Endothelial cell of umbilical vein (primary cell): Measurements from ENCODE around the gene FAM81A. TPM values are rescaled to one million over a fixed set of nuclear protein-coding genes. Genes with fewer than 3 reads are reported as not detected.

ENCODE experiments used
- BruUV-seq: library from RNA; stranded (reverse); fragments of 400-500 nt; replicated peaks from 2 replicates; lab custom pipeline; 2021; lab: Mats Ljungman, UMichigan
- CTCF ChIA-PET: fragments of 300-600, 350-600 bp; sonication (Branson Sonifier 250); formaldehyde crosslinking; loops from one replicate; lab custom pipeline; 2021; ENCODE audit warnings: antibody characterized with exemption, inconsistent platforms; lab: Charles Lee
- POLR2A ChIA-PET: fragments of 300-600, 350-600 bp; sonication (Branson Sonifier 250); formaldehyde crosslinking; loops from one replicate; lab custom pipeline; 2021; ENCODE audit warnings: antibody characterized with exemption, inconsistent platforms; lab: Charles Lee
- DNase-seq: peaks from one replicate; pipeline ENCODE4 v3.0.0-alpha.2; 2011; ENCODE audit warnings: low read depth, low spot score
- FAIRE-seq: peaks from 2 replicates; lab custom pipeline; 2011; peaks lifted over from hg19 to GRCh38; lab: Jason Lieb, UNC
- H2AFZ ChIP-seq: 2 replicates; pipeline ENCODE4 v1.6.0; 2012; ENCODE audit warnings: low read depth, low read length, control low read depth, inconsistent platforms
- H3K27ac ChIP-seq: 2 replicates; pipeline ENCODE4 v1.5.1; 2011; ENCODE audit warnings: low read depth, mild to moderate bottlenecking, control low read depth, low read length, moderate library complexity; ENCODE audit not compliant: insufficient read depth
- H3K27me3 ChIP-seq, 2 experiments: 2 replicates each; pipeline versions ENCODE4 v1.6.0 to v1.6.1; 2011; ENCODE audit warnings: low read length in 2 of 2, mixed read lengths in 1 of 2; ENCODE audit not compliant: control insufficient read depth in 2 of 2, insufficient read depth in 2 of 2
- H3K36me3 ChIP-seq, 2 experiments: 2 replicates in 1 of 2; 3 replicates in 1 of 2; pipeline ENCODE4 v1.5.1; 2011; ENCODE audit warnings: low read length in 2 of 2, mild to moderate bottlenecking in 1 of 2, moderate library complexity in 1 of 2; ENCODE audit not compliant: control insufficient read depth in 2 of 2, insufficient read depth in 2 of 2; ENCODE audit errors: extremely low read depth in 1 of 2
- H3K4me1 ChIP-seq: 3 replicates; pipeline ENCODE4 v1.5.1; 2011; ENCODE audit warnings: mild to moderate bottlenecking, low read length; ENCODE audit not compliant: control insufficient read depth, insufficient read depth; ENCODE audit errors: extremely low read depth
- H3K4me2 ChIP-seq: 2 replicates; pipeline ENCODE4 v1.6.1; 2011; ENCODE audit warnings: low read length, control low read depth, mixed read lengths; ENCODE audit not compliant: insufficient read depth
- H3K4me3 ChIP-seq, 3 experiments: fragments of 200-600 bp in 1 of 3; sonication (generic), shearing (Covaris generic) in 1 of 3; replicated peaks in 1 of 3; 2 replicates each; pipeline ENCODE4 v1.5.1; 2011 to 2016; ENCODE audit warnings: control low read depth in 3 of 3, low read length in 3 of 3, mild to moderate bottlenecking in 2 of 3, inconsistent platforms in 1 of 3, low read depth in 1 of 3, moderate library complexity in 1 of 3; ENCODE audit not compliant: insufficient read depth in 1 of 3
- H3K79me2 ChIP-seq: 2 replicates; pipeline ENCODE4 v1.6.0; 2012; ENCODE audit warnings: low read length, inconsistent platforms; ENCODE audit not compliant: control insufficient read depth, insufficient read depth
- H3K9ac ChIP-seq: replicated peaks from 2 replicates; pipeline ENCODE3; 2011; ENCODE audit warnings: low read length, control low read depth; ENCODE audit not compliant: insufficient read depth; ENCODE audit errors: extremely low read depth
- H3K9me1 ChIP-seq: replicated peaks from 3 replicates; pipeline ENCODE4 v1.6.0; 2011; ENCODE audit warnings: mild to moderate bottlenecking, low read length; ENCODE audit not compliant: control insufficient read depth, insufficient read depth; ENCODE audit errors: extremely low read depth
- H3K9me3 ChIP-seq: replicated peaks from 2 replicates; pipeline ENCODE4 v1.5.1; 2012; ENCODE audit warnings: low read length, inconsistent platforms; ENCODE audit not compliant: control insufficient read depth, insufficient read depth
- H4K20me1 ChIP-seq: replicated peaks from 2 replicates; pipeline ENCODE3; 2011; ENCODE audit warnings: mild to moderate bottlenecking, low read length; ENCODE audit not compliant: control insufficient read depth, insufficient read depth; ENCODE audit errors: extremely low read depth
- EZH2 ChIP-seq: IDR thresholded peaks from 2 replicates; pipeline ENCODE4 v1.6.1; 2012; ENCODE audit warnings: borderline replicate concordance, low read depth, mild to moderate bottlenecking, moderate library complexity, low read length, inconsistent platforms; ENCODE audit not compliant: severe bottlenecking
- FOS ChIP-seq: IDR thresholded peaks from 2 replicates; pipeline ENCODE4 v1.6.1; 2011; ENCODE audit warnings: mild to moderate bottlenecking, low read length, moderate library complexity, borderline replicate concordance; ENCODE audit not compliant: insufficient read depth
- GATA2 ChIP-seq: IDR thresholded peaks from 2 replicates; pipeline ENCODE4 v1.7.0; 2011; ENCODE audit warnings: low read depth, mild to moderate bottlenecking, moderate library complexity, mixed read lengths, low read length; ENCODE audit not compliant: insufficient read length, insufficient read depth
- JUN ChIP-seq: IDR thresholded peaks from 2 replicates; pipeline ENCODE4 v1.6.1; 2011; ENCODE audit warnings: borderline replicate concordance, low read depth; ENCODE audit not compliant: insufficient read length, insufficient read depth
- MYC ChIP-seq: IDR thresholded peaks from one replicate; pipeline ENCODE4 v1.6.1; 2011; ENCODE audit warnings: mild to moderate bottlenecking, low read depth, low read length
- POLR2A ChIP-seq: IDR thresholded peaks from 2 replicates; pipeline ENCODE4 v1.6.1; 2012; ENCODE audit warnings: low read depth, mild to moderate bottlenecking, control low read depth, low read length
- POLR2AphosphoS5 ChIP-seq: IDR thresholded peaks from 2 replicates; pipeline ENCODE4 v1.6.1; 2012; ENCODE audit warnings: low read depth, mild to moderate bottlenecking, control low read depth, low read length, moderate library complexity; ENCODE audit not compliant: insufficient read depth
- dilution Hi-C: fragments of 300-500 bp; cut with MboI; formaldehyde crosslinking; loops from one replicate; pipeline ENCODE4 v1.15.0; 2019; ENCODE audit warnings: low sequenced_read_pairs; ENCODE audit not compliant: extremely low pct_ligation_motif_present
- intact Hi-C: fragments of 100-400 bp; cut with micrococcal nuclease; formaldehyde crosslinking; loops from one replicate; pipeline ENCODE4 v1.10.0; 2022
- polyA plus RNA-seq, 4 experiments: library from polyadenylated mRNA; depleted of rRNA in 3 of 4; stranded (reverse) in 3 of 4; unstranded in 1 of 4; fragments of >200 nt; gene quantifications; 2 replicates each; pipeline versions ENCODE4 v1.2.1 to v1.2.3, GENCODE V29; 2011 to 2012; ENCODE audit warnings: missing spikeins in 1 of 4
- total RNA-seq: library from RNA; stranded (reverse); gene quantifications from 2 replicates; pipeline ENCODE4 v1.2.3, GENCODE V29; 2021
- TF ChIP-seq, protein P1 (sequence below), 2 donors: IDR thresholded peaks; 1 replicate in 1 of 2; 2 replicates in 1 of 2; pipeline ENCODE4 v1.5.1; 2011; ENCODE audit warnings: low read length in 2 of 2, mild to moderate bottlenecking in 2 of 2, moderate library complexity in 2 of 2, control low read depth in 1 of 2, inconsistent platforms in 1 of 2, low read depth in 1 of 2; ENCODE audit not compliant: insufficient read depth in 1 of 2; ENCODE audit errors: extremely low read depth in 1 of 2

Gene FAM81A
- total and polyA plus RNA-seq, 2 donors (not counting 3 experiments of a cell fraction or from before 2014, with no cell fraction given), result 0.28 to 1.2 TPM

DNA sequence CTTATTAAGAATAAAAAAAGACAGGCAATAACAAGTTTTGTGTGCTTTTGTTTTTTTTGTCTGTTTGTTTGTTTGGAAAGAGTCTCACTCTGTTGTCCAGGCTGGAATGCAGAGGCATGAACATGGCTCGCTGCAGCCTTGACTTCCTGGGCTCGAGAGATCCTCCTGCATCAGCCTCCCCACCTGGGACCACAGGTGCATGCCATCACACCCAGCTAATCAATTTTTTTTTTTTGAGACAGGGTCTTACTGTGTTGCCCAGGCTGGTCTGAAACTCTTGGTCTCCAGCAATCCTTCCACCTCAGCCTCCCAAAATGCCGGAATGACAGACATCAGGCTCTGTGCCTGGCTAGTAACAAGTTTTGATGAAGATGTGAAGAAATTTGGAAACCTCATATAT, 100.5 kb downstream of the FAM81A start:
- Histone ChIP-seq H3K27ac (no peak overlapping the region), H4K20me1 (no peaks in the 10 kb centered on the region), H3K27me3 (peaks cover 0 to 4% of the 10 kb centered on the region in 2 experiments), H3K9me1 (no peaks in the 10 kb centered on the region), H3K9ac (no peak overlapping the region), H3K79me2 (no peaks in the 10 kb centered on the region), H3K4me2 (no peak overlapping the region), H3K4me3 (no peak overlapping the region), H2AFZ (no peak overlapping the region), H3K36me3 (no peaks in the 10 kb centered on the region), H3K9me3 (no peaks in the 10 kb centered on the region), H3K4me1 (no peaks in the 10 kb centered on the region)
- TF ChIP-seq EZH2, result no peak
- TF ChIP-seq GATA2, result no peak
- TF ChIP-seq JUN, result no peak
- no peak for TF ChIP-seq POLR2AphosphoS5
- TF ChIP-seq POLR2A, result no peak
- TF ChIP-seq MYC, result no peak
- no peak for TF ChIP-seq FOS
- TF ChIP-seq, protein P1, sequence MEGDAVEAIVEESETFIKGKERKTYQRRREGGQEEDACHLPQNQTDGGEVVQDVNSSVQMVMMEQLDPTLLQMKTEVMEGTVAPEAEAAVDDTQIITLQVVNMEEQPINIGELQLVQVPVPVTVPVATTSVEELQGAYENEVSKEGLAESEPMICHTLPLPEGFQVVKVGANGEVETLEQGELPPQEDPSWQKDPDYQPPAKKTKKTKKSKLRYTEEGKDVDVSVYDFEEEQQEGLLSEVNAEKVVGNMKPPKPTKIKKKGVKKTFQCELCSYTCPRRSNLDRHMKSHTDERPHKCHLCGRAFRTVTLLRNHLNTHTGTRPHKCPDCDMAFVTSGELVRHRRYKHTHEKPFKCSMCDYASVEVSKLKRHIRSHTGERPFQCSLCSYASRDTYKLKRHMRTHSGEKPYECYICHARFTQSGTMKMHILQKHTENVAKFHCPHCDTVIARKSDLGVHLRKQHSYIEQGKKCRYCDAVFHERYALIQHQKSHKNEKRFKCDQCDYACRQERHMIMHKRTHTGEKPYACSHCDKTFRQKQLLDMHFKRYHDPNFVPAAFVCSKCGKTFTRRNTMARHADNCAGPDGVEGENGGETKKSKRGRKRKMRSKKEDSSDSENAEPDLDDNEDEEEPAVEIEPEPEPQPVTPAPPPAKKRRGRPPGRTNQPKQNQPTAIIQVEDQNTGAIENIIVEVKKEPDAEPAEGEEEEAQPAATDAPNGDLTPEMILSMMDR (IDR thresholded peaks at IDR 0.05; ENCODE audit: extremely low read depth in 1 of 2, insufficient read depth in 1 of 2, low read depth in 1 of 2, low read length in 2 of 2), result no peak
- intact Hi-C loops, result no loop called here
- DNase-seq, result no peak
- FAIRE-seq, result no peak
- ChIA-PET POLR2A (no interaction called here), CTCF (interaction anchor here (1.0 kb wide), 1 partner anchor 9 kb away, joined by 8 read pairs; no protein-coding TSS in a partner anchor)
- BruUV-seq, result no TSS peak
- dilution Hi-C loops, result no loop called here
